Cerebellar nuclear complex (tissue), 1 donor: Measurements from ENCODE around the gene SAV1.

Experiments used
- DNase-seq, 2 experiments: peaks; one replicate each; lab custom pipeline; 2025; lab: John Stamatoyannopoulos, UW

Gene SAV1

DNA sequence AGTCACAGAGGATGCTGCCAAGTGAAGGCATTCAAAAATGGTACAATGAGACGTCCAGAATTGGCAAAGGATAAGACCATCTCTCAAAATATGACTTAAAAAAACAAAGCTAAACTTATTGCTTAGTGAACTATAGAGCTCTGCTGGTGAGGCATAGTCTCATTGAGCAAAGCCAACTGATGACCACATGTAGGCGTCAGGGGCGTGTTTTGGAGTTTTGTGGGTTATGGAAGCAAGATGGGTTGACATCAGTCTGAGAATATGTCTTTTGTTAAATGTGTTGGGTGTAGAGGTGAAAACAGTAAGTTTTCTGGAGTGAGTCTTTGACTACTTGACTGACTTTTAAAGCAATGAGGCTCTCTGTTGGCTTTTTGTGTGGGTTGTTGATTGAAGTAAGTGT is 60.9 kb downstream of the SAV1 start:
- no peak for DNase-seq

DNA sequence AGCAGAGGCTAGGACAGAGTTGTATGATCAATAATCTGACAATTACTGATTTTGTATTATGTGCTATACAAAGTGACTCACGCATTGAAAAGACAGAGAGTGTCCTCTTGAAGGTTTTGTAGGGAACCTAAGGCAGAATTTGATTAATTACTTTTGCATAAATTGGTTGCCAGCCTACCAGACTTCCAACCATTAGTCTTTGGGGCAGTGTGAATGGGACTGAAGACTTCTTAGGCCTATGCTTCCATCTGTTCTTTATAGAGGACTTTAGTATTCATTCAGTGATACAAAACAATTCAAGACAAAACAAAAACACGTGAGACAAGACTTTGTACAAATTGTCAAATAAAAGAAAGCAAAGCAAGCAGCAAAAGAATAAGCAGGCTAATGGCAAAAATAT is 61.6 kb downstream of the SAV1 start:
- DNase-seq = no peak

DNA sequence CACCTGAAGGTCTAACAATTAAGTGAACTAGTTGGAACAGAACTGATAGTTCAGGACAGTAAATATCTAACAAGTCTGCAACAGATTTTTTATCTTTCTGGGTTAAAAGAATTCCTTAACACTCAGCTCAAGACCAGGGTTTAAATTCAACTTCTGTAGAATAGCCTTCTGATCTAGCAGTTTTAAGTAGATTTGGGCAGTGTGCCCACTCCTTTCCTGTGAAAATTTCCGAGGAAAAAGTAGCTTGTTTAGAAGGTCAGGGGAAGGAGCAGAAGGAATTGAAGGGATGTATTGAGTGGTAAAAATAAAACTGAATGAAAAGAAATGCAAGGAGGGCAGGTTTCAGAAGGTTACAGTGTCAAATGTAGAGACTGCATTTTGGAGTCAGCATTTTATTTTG is 62.3 kb downstream of the SAV1 start:
- no peak for DNase-seq

DNA sequence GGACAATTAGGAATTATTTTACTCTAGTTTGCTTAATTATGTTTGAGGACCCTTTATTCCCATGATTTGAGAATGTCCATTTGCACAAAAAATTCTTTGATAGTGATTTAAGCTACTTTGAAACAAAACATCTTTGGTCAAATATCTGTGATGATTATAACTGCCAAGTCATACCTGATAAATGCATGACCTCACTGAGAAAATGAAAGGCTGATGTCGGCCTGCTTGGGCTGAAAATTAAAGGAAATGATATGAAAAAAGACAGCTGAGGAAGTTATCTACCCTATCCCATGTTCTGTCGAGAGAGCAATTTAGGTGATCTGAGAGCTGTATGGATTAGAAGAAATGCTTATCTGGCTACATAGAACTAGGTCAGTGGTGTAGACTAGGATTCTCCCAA is 64.5 kb downstream of the SAV1 start:
- DNase-seq = no peak

DNA sequence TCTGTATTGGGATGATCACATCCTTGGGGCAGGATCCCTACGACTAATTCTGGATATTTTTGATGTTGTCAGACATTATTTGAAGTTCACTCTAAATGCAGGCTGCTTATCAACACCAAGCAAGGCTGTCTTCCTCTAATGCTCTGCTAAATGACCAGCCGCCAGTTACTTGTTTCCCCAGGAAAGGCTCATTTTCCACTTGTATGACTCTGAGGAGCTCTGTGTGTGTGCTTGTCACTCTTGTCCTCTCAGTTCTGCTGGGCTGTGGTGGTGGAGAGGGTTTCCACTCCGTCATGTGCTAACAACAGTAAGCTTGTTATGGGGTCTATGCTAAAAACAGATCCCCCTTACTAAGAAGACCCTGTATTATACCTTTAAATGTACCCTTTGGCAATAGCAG is 66.1 kb downstream of the SAV1 start:
- no peak for DNase-seq

DNA sequence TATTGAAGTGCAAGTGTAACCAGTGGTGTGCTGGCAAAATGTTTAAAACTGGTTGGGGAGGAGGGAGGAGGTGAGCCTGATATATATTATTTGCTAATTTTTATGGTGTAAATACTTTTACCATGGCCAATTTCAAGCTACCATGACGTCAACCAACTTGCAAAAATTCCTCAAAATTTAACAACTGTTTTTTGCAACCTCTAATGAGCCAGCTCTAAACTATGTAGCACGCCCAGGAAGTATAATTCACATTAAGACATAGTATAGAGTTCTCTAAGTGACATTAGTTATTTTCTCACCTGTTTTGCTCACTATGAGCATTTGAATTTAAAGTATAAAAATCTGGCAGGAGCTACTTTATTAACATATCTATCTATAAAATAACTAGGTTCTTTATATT is 66.7 kb downstream of the SAV1 start:
- no peak for DNase-seq

DNA sequence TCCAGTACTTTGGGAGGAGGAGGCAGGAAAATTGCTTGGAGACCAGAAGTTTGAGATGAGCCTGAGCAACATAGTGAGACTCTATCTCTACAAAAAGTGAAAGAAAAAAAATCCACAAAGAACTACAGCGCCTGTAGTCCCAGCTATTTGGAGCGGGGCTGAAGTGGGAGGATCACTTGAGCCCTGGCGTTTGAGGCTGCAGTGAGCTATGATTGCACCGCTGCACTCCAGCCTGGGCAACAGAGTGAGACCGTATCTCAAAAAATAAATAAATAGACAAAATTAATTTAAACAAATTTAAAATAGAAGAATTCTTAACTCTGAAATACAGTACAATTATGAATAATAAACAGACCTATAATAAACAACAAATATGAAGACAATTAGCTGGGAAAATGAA is 67.3 kb downstream of the SAV1 start:
- no peak for DNase-seq

DNA sequence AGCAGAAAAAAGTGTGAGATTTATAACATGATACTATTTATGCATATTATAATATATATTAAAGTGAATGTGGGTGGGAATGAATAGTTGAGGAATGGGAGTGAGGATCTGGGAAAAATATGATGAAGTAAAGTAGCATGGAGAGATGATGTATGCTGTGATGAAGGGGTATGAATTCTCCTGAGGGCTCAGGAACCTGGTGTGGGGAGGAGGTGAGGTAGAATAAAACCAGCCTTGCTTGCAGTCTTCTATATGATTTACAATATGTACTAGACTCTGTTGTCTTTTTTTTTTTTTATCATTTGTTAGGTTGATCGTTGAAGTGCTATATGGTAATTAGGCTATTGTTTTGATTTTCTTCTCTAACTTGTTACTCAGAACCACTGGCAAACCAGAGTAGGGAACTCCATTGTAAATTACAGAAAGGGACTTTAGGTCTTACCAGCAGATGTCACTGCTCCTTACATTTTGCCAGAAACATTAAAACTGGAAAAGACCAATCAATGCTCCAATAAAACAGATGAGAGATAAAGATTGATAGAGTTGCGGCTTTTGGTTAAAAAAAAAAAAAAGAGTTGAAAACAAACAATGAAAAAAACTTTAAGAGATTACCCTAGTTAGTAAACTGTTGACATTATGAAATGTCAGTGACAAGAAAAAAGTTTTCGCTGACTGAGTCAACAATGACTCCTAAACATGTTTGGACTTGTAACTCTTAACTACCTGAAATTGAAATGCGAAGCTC is 68.2 kb downstream of the SAV1 start:
- no peak for DNase-seq

DNA sequence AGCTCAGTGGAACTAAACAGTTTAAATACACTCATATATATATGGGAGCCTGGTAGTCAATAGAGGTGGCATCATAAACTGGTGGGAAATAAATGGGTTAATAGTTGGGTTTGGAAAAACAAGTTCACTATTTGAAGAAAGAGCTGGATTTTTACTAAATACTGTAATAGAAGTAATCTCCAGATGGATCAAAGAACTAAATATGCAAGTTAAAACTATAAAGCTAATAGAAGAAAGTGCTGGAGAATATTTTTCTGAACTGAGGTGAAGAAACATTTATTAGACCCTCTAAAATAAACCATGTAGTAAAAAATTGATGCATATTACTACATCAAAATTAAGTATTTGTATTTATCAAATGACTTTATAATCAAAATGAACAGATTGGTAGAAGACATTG is 69.3 kb downstream of the SAV1 start:
- no peak for DNase-seq

DNA sequence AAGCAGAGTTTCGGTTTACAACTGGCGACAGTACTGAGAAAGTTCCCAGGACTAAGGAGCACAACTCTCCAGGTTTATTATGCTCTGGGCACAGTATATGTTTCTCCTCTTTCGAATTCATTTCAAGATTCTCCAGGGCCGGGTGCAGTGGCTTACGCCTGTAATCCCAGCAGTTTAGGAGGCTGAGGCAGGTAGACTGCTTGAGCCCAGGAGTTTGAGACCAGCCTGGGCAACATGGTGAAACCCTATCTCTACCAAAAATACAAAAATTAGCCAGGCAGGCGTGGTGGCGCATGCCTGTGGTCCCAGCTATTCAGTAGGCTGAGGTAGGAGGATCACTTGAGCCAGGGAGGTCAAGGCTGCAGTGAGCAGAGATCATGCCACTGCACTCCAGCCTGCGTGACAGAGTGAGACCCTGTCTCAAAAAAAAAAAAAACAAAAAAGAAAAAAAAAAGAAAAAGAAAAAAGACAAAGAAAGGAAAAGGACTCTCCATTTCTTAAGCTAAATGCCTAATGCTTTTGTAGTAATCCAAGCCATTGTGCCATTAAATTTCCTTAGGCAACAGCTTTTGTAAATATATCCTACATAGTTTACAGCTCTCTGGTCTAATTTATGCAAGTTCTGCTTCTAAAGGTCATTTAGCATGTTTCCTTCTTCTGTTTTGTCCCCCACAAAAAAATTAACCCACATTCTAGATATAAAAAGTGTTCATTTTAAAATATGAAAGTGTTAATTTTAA is 73.4 kb downstream of the SAV1 start:
- no peak for DNase-seq

DNA sequence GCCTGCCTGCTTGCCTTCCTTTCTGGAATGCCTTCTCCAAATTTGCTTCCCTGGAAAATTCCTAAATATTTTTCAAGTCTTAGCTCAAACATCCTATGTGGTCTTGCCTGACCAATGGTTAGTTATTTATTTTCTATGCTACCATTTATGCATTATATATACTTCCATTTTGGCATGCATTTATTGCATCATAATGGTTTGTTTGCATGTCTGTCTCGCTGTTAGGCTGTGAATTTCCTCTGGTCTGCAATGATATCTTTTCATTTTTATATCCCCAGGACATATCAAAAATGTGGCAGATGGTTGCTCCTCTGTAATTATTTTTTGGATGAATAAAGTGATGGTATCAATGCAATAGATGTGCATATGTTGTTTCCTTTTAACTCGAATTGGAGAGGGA is 77.6 kb downstream of the SAV1 start:
- DNase-seq = no peak
